Karpas-422 (cell line): Measurements from ENCODE around the gene UNC5B. TPM values are rescaled to one million over a fixed set of nuclear protein-coding genes. Genes with fewer than 3 reads are reported as not detected.

Source experiments
- DNase-seq: peaks from one replicate; pipeline ENCODE4 v3.0.0-alpha.2; 2015
- H2AFZ ChIP-seq: fragments of 200-600 bp; sonication (generic); 2 replicates; pipeline ENCODE4 v1.6.1; 2014; ENCODE audit warnings: antibody characterized with exemption, low read length, mixed read lengths
- H3K27ac ChIP-seq: fragments of 200-600 bp; sonication (generic); 2 replicates; pipeline ENCODE4 v1.5.1; 2014; ENCODE audit warnings: mild to moderate bottlenecking, low read length, moderate library complexity
- H3K27me3 ChIP-seq: fragments of 200-600 bp; sonication (generic); 2 replicates; pipeline ENCODE4 v1.6.1; 2014; ENCODE audit warnings: low read length, mixed read lengths
- H3K36me3 ChIP-seq: fragments of 200-600 bp; sonication (generic); 2 replicates; pipeline ENCODE4 v1.6.1; 2014; ENCODE audit warnings: low read length, mixed read lengths; ENCODE audit not compliant: insufficient read depth
- H3K4me1 ChIP-seq: fragments of 200-600 bp; sonication (generic); 2 replicates; pipeline ENCODE4 v1.6.1; 2014; ENCODE audit warnings: mild to moderate bottlenecking, low read length, mixed read lengths
- H3K4me2 ChIP-seq: fragments of 200-600 bp; sonication (generic); 2 replicates; pipeline ENCODE4 v1.6.1; 2014; ENCODE audit warnings: low read length, low read depth, mild to moderate bottlenecking; ENCODE audit not compliant: poor library complexity, severe bottlenecking
- H3K4me3 ChIP-seq: fragments of 200-600 bp; sonication (generic); 2 replicates; pipeline ENCODE4 v1.5.1; 2014; ENCODE audit warnings: mild to moderate bottlenecking, antibody characterized with exemption, low read length, mixed read lengths
- H3K79me2 ChIP-seq: fragments of 200-600 bp; sonication (generic); 2 replicates; pipeline ENCODE4 v1.6.1; 2014; ENCODE audit warnings: mild to moderate bottlenecking, low read length, mixed read lengths
- H3K9ac ChIP-seq: fragments of 200-600 bp; sonication (generic); 2 replicates; pipeline ENCODE4 v1.6.0; 2014; ENCODE audit warnings: low read length
- H3K9me2 ChIP-seq: fragments of 200-600 bp; sonication (generic), shearing (Covaris generic); replicated peaks from 2 replicates; pipeline ENCODE4 v1.6.0; 2014; ENCODE audit warnings: mild to moderate bottlenecking, low read length, moderate library complexity; ENCODE audit not compliant: insufficient read depth
- H3K9me3 ChIP-seq: fragments of 300-700, 200-600 bp; sonication (generic); 2 replicates; pipeline ENCODE4 v1.6.1; 2014; ENCODE audit warnings: low read length, mixed read lengths
- H4K20me1 ChIP-seq: fragments of 200-600 bp; sonication (generic); 2 replicates; pipeline ENCODE4 v1.6.1; 2014; ENCODE audit warnings: mild to moderate bottlenecking, antibody characterized with exemption, low read length, low read depth; ENCODE audit not compliant: insufficient read depth
- total RNA-seq: library from RNA; depleted of rRNA; stranded (reverse); fragments of >200 nt; shearing (Covaris generic); gene quantifications from 2 replicates; pipeline ENCODE4 v1.2.3, GENCODE V29; 2014; ENCODE audit warnings: low replicate concordance

The UNC5B gene
- total RNA-seq, 1 experiment from 2014 or later: not detected

- Histone ChIP-seq H3K4me1 (no peaks in the 10 kb centered on the region), H3K9ac (no peak overlapping the region), H2AFZ (no peak overlapping the region), H3K4me3 (no peak overlapping the region), H4K20me1 (no peaks in the 10 kb centered on the region), H3K27me3 (no peaks in the 10 kb centered on the region), H3K9me2 (no peaks in the 10 kb centered on the region), H3K9me3 (no peaks in the 10 kb centered on the region), H3K79me2 (no peaks in the 10 kb centered on the region), H3K36me3 (no peaks in the 10 kb centered on the region), H3K4me2 (no peak overlapping the region), H3K27ac (no peak overlapping the region)
- no peak for DNase-seq
Measured at GRCh38 chr10:71232089-71232998, 20.0 kb downstream of the UNC5B start.

GRCh38 chr10:71233482-71233892 is 21.1 kb downstream of the UNC5B start:
- Histone ChIP-seq H3K9ac (no peak overlapping the region), H3K4me2 (no peak overlapping the region), H3K9me3 (no peaks in the 10 kb centered on the region), H2AFZ (no peak overlapping the region), H3K36me3 (no peaks in the 10 kb centered on the region), H3K79me2 (no peaks in the 10 kb centered on the region), H3K27ac (no peak overlapping the region), H3K9me2 (no peaks in the 10 kb centered on the region), H3K27me3 (no peaks in the 10 kb centered on the region), H3K4me1 (no peaks in the 10 kb centered on the region), H3K4me3 (no peak overlapping the region), H4K20me1 (no peaks in the 10 kb centered on the region)
- no peak for DNase-seq

- Histone ChIP-seq H4K20me1 (no peaks in the 10 kb centered on the region), H3K9ac (no peak overlapping the region), H3K27me3 (no peaks in the 10 kb centered on the region), H3K9me3 (no peaks in the 10 kb centered on the region), H3K4me3 (no peak overlapping the region), H2AFZ (no peak overlapping the region), H3K4me1 (no peaks in the 10 kb centered on the region), H3K36me3 (no peaks in the 10 kb centered on the region), H3K4me2 (no peak overlapping the region), H3K9me2 (no peaks in the 10 kb centered on the region), H3K79me2 (no peaks in the 10 kb centered on the region), H3K27ac (no peak overlapping the region)
- no peak for DNase-seq
Measured at GRCh38 chr10:71234004-71234894, 21.9 kb downstream of the UNC5B start.

- H3K9me3 ChIP-seq: no peaks in the 10 kb centered on the region
- no peak overlapping the region for H3K27ac ChIP-seq
- H3K36me3 ChIP-seq: no peaks in the 10 kb centered on the region
- H3K79me2 ChIP-seq: no peaks in the 10 kb centered on the region
- no peaks in the 10 kb centered on the region for H4K20me1 ChIP-seq
- no peak overlapping the region for H3K4me3 ChIP-seq
- no peaks in the 10 kb centered on the region for H3K27me3 ChIP-seq
- no peak overlapping the region for H2AFZ ChIP-seq
- H3K9me2 ChIP-seq: no peaks in the 10 kb centered on the region
- no peak for DNase-seq
- no peak overlapping the region for H3K4me2 ChIP-seq
- no peaks in the 10 kb centered on the region for H3K4me1 ChIP-seq
- H3K9ac ChIP-seq: no peak overlapping the region
Measured at GRCh38 chr10:71234970-71235685, 22.8 kb downstream of the UNC5B start.

GRCh38 chr10:71235808-71236207 is 23.4 kb downstream of the UNC5B start:
- Histone ChIP-seq H3K4me1 (no peaks in the 10 kb centered on the region), H3K27ac (no peak overlapping the region), H3K9me3 (no peaks in the 10 kb centered on the region), H2AFZ (no peak overlapping the region), H3K27me3 (no peaks in the 10 kb centered on the region), H3K9ac (no peak overlapping the region), H3K4me2 (no peak overlapping the region), H3K9me2 (no peaks in the 10 kb centered on the region), H4K20me1 (0 out of 2 replicates have a peak, but pooled peaks cover 3% of the 10 kb centered on the region), H3K79me2 (no peaks in the 10 kb centered on the region), H3K4me3 (no peak overlapping the region), H3K36me3 (no peaks in the 10 kb centered on the region)
- no peak for DNase-seq

- H3K79me2 ChIP-seq: no peaks in the 10 kb centered on the region
- no peak overlapping the region for H3K4me3 ChIP-seq
- 0 out of 2 replicates have a peak, but pooled peaks cover 3% of the 10 kb centered on the region for H4K20me1 ChIP-seq
- no peak overlapping the region for H3K4me2 ChIP-seq
- DNase-seq: no peak
- no peak overlapping the region for H2AFZ ChIP-seq
- H3K27me3 ChIP-seq: no peaks in the 10 kb centered on the region
- H3K9me2 ChIP-seq: no peaks in the 10 kb centered on the region
- H3K9ac ChIP-seq: no peak overlapping the region
- no peak overlapping the region for H3K27ac ChIP-seq
- H3K4me1 ChIP-seq: no peaks in the 10 kb centered on the region
- H3K9me3 ChIP-seq: no peaks in the 10 kb centered on the region
- no peaks in the 10 kb centered on the region for H3K36me3 ChIP-seq
Measured at GRCh38 chr10:71236286-71236685, 23.9 kb downstream of the UNC5B start.

- Histone ChIP-seq H2AFZ (no peak overlapping the region), H3K4me1 (no peaks in the 10 kb centered on the region), H3K9me2 (no peaks in the 10 kb centered on the region), H3K9ac (no peak overlapping the region), H3K27ac (no peak overlapping the region), H3K36me3 (no peaks in the 10 kb centered on the region), H3K4me3 (no peak overlapping the region), H3K27me3 (no peaks in the 10 kb centered on the region), H3K4me2 (no peak overlapping the region), H3K79me2 (no peaks in the 10 kb centered on the region), H3K9me3 (no peaks in the 10 kb centered on the region), H4K20me1 (0 out of 2 replicates have a peak, but pooled peaks cover 3% of the 10 kb centered on the region)
- no peak for DNase-seq
Measured at GRCh38 chr10:71236822-71237682, 24.7 kb downstream of the UNC5B start.
